Thyroid gland (tissue), 4 donors: ENCODE data around the gene IFIT5.

Experiments used
- CTCF ChIP-seq, 6 experiments: fragments of 200-600 bp in 3 of 6; fragments of 450-650 bp in 3 of 6; sonication (generic) in 3 of 6; IDR thresholded peaks; one replicate each; pipeline ENCODE4 v1.5.1; 2016 to 2019; ENCODE audit warnings: antibody characterized with exemption in 6 of 6, mild to moderate bottlenecking in 2 of 6, inconsistent platforms in 1 of 6, moderate library complexity in 1 of 6
- POLR2A ChIP-seq, 2 donors: fragments of 450-650 bp; IDR thresholded peaks; one replicate each; pipeline ENCODE4 v1.6.1; 2017; ENCODE audit warnings: antibody characterized with exemption in 2 of 2, mild to moderate bottlenecking in 2 of 2, moderate library complexity in 1 of 2

- TF ChIP-seq POLR2A (IDR thresholded peaks at IDR 0.05): no peak
- TF ChIP-seq CTCF (IDR thresholded peaks at IDR 0.05): no peak
These were observed 25.6 kb upstream of the IFIT5 start for GRCh38 chr10:89388806-89389205.
